ENCODE measurements around the gene FARP1.

The FARP1 gene

DNA sequence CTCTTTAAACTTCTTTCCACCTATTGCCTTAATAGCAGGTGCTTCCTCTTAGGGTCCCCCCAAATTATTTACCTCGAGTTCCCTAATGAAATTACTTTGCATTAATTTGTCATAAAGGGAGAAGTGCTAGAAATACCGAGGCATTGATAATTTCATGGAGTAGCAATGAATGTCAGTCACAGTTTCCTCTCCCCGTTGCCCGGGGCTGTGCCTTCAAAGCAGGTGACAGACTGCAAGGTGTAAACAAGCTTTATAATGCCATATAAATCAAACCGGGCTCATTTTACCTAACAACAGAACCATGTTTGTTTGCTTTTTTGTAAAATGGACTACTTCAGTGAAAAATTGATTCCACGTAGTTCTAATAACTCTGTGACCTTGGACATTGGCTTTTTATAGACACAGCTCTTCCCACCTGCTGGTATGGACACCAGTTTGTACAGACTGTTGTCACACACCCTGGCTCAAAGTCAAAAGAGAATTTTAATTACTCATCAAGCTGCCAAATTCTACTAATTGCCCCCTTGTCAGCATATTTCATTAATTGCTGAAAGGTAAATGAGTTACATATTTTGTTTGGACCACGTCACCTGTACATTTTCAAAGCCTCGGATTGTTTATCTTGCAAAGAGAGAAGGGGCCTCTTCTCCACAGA is 262.9 kb downstream of the FARP1 start:
- Histone ChIP-seq H3K4me3 (ENCODE audit: low read depth, low read length) (no peak overlapping the region), H3K27ac (ENCODE audit: extremely low read depth, low read depth, low read length) (no peak overlapping the region), H3K36me3 (ENCODE audit: control insufficient read depth in 2 of 2, insufficient read depth in 1 of 2, low read length in 2 of 2) (no peaks in the 10 kb centered on the region), H3K9me3 (ENCODE audit: control insufficient read depth, insufficient read depth, low read depth, low read length) (no peaks in the 10 kb centered on the region), H3K4me1 (ENCODE audit: control insufficient read depth, insufficient read depth, low read length) (peaks cover 15% of the 10 kb centered on the region; the same call in 1 of the 2 replicates)
- CTCF ChIA-PET, result interaction anchor here (1.3 kb wide), 1 partner anchor 11 kb away, joined by 5 read pairs; no protein-coding TSS in a partner anchor
- TF ChIP-seq ZBTB7A (tag by site-specific recombination; IDR thresholded peaks at IDR 0.05; ENCODE audit: low read depth) (no peak), ZFP3 (tag by site-specific recombination; IDR thresholded peaks at IDR 0.05; ENCODE audit: low read depth) (no peak), SALL2 (tag by site-specific recombination; IDR thresholded peaks at IDR 0.05; ENCODE audit: borderline replicate concordance) (no peak), TCF7L2 (IDR thresholded peaks at IDR 0.05; ENCODE audit: borderline replicate concordance, low read depth, low read length) (no peak), ELK4 (IDR thresholded peaks at IDR 0.05; ENCODE audit: borderline replicate concordance, low read depth, low read length) (no peak), ZNF843 (tag by site-specific recombination; IDR thresholded peaks at IDR 0.05) (no peak), ZNF600 (tag by site-specific recombination; IDR thresholded peaks at IDR 0.05) (no peak), OSR2 (tag by site-specific recombination; IDR thresholded peaks at IDR 0.05) (peak; percentile 55; the same call in 1 of the 2 replicates), ZNF423 (tag by site-specific recombination; IDR thresholded peaks at IDR 0.05) (no peak), SP3 (tag by site-specific recombination; IDR thresholded peaks at IDR 0.05) (no peak), ZNF366 (tag by site-specific recombination; conservative IDR thresholded peaks at IDR 0.05) (peak; percentile 45; the same call in 1 of the 2 replicates), HOXC10 (CRISPR knock-in tag; IDR thresholded peaks at IDR 0.05) (no peak), ZNF792 (tag by site-specific recombination; IDR thresholded peaks at IDR 0.05) (no peak), WT1 (tag by site-specific recombination; IDR thresholded peaks at IDR 0.05) (peak; percentile 23), OVOL3 (tag by site-specific recombination; IDR thresholded peaks at IDR 0.05) (no peak), ZNF747 (tag by site-specific recombination; IDR thresholded peaks at IDR 0.05) (no peak), ZNF324 (tag by site-specific recombination; IDR thresholded peaks at IDR 0.05) (no peak)
- TF ChIP-seq, protein P1, sequence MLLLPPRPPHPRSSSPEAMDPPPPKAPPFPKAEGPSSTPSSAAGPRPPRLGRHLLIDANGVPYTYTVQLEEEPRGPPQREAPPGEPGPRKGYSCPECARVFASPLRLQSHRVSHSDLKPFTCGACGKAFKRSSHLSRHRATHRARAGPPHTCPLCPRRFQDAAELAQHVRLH (tag by site-specific recombination; IDR thresholded peaks at IDR 0.05), result no peak
- TF ChIP-seq, protein P2, sequence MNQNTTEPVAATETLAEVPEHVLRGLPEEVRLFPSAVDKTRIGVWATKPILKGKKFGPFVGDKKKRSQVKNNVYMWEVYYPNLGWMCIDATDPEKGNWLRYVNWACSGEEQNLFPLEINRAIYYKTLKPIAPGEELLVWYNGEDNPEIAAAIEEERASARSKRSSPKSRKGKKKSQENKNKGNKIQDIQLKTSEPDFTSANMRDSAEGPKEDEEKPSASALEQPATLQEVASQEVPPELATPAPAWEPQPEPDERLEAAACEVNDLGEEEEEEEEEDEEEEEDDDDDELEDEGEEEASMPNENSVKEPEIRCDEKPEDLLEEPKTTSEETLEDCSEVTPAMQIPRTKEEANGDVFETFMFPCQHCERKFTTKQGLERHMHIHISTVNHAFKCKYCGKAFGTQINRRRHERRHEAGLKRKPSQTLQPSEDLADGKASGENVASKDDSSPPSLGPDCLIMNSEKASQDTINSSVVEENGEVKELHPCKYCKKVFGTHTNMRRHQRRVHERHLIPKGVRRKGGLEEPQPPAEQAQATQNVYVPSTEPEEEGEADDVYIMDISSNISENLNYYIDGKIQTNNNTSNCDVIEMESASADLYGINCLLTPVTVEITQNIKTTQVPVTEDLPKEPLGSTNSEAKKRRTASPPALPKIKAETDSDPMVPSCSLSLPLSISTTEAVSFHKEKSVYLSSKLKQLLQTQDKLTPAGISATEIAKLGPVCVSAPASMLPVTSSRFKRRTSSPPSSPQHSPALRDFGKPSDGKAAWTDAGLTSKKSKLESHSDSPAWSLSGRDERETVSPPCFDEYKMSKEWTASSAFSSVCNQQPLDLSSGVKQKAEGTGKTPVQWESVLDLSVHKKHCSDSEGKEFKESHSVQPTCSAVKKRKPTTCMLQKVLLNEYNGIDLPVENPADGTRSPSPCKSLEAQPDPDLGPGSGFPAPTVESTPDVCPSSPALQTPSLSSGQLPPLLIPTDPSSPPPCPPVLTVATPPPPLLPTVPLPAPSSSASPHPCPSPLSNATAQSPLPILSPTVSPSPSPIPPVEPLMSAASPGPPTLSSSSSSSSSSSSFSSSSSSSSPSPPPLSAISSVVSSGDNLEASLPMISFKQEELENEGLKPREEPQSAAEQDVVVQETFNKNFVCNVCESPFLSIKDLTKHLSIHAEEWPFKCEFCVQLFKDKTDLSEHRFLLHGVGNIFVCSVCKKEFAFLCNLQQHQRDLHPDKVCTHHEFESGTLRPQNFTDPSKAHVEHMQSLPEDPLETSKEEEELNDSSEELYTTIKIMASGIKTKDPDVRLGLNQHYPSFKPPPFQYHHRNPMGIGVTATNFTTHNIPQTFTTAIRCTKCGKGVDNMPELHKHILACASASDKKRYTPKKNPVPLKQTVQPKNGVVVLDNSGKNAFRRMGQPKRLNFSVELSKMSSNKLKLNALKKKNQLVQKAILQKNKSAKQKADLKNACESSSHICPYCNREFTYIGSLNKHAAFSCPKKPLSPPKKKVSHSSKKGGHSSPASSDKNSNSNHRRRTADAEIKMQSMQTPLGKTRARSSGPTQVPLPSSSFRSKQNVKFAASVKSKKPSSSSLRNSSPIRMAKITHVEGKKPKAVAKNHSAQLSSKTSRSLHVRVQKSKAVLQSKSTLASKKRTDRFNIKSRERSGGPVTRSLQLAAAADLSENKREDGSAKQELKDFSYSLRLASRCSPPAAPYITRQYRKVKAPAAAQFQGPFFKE (tag by site-specific recombination; IDR thresholded peaks at IDR 0.05; ENCODE audit: borderline replicate concordance), result no peak
- TF ChIP-seq, protein P3, sequence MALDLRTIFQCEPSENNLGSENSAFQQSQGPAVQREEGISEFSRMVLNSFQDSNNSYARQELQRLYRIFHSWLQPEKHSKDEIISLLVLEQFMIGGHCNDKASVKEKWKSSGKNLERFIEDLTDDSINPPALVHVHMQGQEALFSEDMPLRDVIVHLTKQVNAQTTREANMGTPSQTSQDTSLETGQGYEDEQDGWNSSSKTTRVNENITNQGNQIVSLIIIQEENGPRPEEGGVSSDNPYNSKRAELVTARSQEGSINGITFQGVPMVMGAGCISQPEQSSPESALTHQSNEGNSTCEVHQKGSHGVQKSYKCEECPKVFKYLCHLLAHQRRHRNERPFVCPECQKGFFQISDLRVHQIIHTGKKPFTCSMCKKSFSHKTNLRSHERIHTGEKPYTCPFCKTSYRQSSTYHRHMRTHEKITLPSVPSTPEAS (tag by site-specific recombination; IDR thresholded peaks at IDR 0.05), result no peak
- TF ChIP-seq, protein P4, sequence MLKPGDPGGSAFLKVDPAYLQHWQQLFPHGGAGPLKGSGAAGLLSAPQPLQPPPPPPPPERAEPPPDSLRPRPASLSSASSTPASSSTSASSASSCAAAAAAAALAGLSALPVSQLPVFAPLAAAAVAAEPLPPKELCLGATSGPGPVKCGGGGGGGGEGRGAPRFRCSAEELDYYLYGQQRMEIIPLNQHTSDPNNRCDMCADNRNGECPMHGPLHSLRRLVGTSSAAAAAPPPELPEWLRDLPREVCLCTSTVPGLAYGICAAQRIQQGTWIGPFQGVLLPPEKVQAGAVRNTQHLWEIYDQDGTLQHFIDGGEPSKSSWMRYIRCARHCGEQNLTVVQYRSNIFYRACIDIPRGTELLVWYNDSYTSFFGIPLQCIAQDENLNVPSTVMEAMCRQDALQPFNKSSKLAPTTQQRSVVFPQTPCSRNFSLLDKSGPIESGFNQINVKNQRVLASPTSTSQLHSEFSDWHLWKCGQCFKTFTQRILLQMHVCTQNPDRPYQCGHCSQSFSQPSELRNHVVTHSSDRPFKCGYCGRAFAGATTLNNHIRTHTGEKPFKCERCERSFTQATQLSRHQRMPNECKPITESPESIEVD (tag by site-specific recombination; IDR thresholded peaks at IDR 0.05), result peak; percentile 70
- POLR2A ChIA-PET, result interaction anchor here (0.6 kb wide), 1 partner anchor 377 kb away, joined by 6 read pairs; no protein-coding TSS in a partner anchor
